ENCODE measurements around the gene INPP5D.

The INPP5D gene

DNA sequence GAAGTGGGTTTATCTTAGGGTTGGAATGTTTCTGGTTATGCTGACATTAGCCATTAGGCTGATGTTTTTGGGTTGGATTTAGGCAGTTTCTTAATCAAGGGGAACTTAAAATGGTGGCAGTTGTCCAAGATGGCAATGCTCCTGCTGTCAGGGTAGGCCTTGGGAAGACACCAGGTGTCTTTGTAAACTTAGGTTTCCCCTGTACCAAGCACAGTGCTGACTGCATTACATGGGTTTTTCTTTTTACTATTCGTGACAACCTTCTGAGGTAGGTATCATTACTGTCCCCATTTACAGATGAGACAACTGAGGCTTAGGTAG is 190.8 kb downstream of the INPP5D start:
- DNase-seq = no peak

GRCh38 chr2:233251306-233252116 is 191.4 kb downstream of the INPP5D start, which contains the start of gene ATG16L1:
Gene ATG16L1 (plus strand): TSS chr2:233251673. CDS start chr2:233251828, 155 bp downstream.
- peak; percentile 91 for DNase-seq

DNA sequence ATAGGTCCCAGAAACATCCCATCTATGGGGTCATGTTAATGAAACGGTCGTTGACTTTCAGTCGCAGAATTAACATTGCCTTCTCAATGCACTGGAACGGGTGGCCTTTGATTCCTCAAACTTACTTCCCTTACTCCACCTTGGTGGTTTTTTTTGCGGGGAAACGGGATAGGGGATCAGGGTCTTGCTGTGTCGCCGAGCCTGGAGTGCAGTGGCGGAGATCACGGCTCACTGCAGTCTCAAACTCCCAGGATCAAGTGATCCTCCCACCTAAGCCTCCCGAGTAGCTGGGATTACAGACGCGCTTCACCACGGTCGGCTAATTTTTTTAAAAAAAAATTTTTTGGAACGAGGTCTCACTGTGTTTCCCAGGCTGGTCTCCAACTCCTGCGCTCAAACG is 192.1 kb downstream of the INPP5D start:
- DNase-seq = no peak

- no peak for DNase-seq
Measured at GRCh38 chr2:233255151-233255550, 195.0 kb downstream of the INPP5D start.

- no peak for DNase-seq
Measured at GRCh38 chr2:233256048-233256447, 195.9 kb downstream of the INPP5D start.
